T-helper 1 cell (primary cell): ENCODE data around the gene SNX27.
"Not testable (repeated sequence)": the region's sequence is repeated elsewhere in the genome, so short reads cannot be mapped to it uniquely, and the experiment has no call there.

Source experiments
- DNase-seq, 5 donors: peaks; one replicate each; pipeline ENCODE4 v3.0.0-alpha.2; 2012 to 2020
- total RNA-seq, 4 donors: gene quantifications; one replicate each; lab custom pipeline; 2026; lab: John Stamatoyannopoulos, UW

Gene SNX27
- 37.7 to 64.0 (median 51.9) reads per million in 4 donors for total RNA-seq

DNA sequence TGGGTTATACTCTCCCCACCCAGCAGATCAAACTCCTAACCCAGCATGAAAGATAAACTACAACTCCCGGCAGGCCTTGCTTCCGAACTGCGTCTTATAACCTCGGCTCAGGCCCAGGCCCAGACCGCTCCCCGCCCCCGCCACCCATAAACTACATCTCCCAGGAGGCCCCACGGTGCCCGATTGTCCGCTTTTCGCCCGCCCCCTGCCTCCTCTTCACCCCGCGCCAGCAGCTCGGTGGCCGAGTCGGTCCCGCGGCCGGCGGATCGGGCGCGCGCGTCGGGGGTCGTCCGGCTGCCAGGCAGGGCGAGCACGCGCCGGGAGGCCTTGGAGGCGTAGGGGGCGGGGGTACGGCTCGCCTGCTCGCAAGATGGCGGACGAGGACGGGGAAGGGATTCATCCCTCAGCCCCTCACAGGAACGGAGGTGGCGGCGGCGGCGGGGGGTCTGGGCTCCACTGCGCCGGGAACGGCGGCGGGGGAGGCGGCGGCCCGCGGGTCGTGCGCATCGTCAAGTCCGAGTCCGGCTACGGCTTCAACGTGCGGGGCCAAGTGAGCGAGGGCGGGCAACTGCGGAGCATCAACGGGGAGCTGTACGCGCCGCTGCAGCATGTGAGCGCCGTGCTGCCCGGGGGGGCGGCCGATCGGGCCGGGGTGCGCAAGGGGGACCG is at the start of gene SNX27:
SNX27 (plus strand) TSS at position 219 of the 669 bp plus-strand sequence; CDS start at position 371, 152 bp downstream.
- peak; percentile 78 to 91 (median 85) for DNase-seq

DNA sequence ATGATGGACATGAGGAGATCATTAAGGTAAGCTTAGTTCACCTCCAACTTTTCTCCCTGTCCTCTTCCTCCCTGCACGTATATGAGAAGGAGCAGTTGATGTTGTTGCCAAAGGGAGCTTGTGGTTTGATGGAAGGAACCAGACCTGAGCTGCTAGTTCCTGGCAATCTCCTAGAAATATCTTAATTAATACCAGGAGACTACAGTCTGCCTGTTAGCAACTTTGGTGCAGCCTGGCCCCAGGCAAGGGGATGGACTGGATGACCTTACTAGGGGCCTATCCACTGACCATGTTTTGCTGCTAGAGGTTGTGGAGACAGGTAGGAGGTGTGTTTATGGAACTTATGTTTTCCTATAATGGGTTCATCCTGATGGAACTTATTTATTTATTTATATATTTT is 49.2 kb upstream of the SNX27 start:
- no peak for DNase-seq

DNA sequence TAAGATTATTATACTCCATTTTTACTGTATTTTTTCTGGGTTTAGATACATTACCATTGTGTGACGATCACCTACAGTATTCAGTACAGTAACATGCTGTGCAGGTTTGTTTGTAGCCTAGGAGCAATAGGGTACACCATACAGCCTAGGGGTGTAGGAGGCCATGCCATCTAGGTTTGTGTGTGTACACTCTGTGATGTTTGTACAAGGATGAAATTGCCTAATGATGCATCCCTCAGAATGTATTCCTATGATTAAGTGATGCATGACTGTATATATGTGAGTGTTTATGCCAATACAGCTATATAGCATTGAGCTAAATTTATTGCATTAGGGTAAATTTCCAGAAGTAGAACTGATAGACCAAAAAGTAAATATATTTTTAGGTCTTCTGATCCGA is 48.5 kb upstream of the SNX27 start:
- DNase-seq, result no peak

DNA sequence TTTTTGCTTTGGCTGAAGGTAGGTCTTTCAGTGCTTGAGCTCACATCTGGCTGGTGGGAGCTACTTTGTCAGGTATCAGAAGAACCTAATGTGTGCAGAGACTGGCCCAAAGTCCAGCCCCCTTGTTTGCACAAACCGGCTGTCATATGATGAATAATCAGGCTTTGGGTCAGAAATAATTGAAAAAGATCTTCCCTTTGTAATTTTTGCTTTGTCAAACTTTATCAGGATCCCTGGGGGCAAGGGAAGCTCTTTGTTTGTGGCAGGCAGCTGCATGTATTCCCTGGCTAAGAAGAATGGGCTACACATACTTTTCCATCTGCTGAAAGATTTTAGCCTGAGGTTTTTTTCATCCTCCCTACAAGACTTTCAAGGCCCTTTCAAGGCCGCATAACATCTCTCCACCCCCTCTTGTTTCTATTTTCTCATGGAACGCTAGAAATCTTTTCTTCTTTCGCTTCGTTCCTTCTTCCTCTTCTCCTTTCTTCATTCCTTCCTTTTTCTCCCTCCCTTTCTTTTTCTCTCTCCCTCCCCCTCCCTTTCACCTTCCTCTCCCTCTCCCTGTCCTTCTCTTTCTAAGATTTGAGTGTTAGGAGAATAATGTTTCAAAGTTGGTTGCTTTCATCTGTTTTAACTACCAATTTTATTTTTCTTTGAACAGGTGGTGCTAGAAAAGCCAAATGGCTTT is 46.2 kb upstream of the SNX27 start:
- DNase-seq, result no peak

DNA sequence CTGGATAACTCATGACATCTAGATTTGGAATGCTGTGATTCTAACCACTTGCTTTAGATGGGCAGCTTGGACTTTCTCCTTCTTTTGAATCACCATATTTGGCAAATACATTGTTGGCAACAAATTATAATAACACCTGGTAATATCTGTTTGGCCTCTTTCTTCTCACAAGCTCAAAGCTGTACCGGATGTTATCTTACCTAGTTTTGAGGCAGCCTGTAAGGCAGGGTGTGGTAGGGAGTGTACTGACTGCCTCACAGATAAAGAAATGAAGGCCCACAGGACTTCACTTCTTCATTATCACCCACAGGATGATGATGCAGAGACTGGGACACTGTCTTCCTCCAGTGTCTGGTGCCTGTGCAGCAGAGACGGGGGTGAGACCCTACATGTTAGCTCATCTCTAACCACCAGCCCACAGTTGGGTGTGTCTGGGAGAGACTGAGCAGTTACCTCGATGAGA is 43.2 kb upstream of the SNX27 start:
- peak in 2 of 5 donors; percentile 9 to 13 for DNase-seq

DNA sequence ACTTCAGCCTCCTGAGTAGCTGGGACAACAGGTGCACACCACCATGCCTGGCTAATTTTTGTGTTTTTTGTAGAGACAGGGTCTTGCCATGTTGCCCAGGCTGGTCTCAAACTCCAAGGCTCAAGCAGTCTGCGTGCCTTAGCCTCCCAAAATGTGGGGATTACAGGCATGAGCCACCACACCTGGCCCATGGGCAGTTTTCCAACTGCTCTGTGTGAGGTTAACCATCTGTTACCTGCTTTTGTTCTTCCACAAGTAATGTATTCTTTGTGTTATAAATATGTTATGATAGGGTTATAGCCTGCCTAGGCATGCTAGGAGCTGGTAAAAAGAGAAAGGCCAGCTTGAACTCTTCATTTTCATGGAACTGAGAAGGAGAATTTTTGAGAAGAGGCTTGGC is 41.0 kb upstream of the SNX27 start:
- DNase-seq, result no peak

DNA sequence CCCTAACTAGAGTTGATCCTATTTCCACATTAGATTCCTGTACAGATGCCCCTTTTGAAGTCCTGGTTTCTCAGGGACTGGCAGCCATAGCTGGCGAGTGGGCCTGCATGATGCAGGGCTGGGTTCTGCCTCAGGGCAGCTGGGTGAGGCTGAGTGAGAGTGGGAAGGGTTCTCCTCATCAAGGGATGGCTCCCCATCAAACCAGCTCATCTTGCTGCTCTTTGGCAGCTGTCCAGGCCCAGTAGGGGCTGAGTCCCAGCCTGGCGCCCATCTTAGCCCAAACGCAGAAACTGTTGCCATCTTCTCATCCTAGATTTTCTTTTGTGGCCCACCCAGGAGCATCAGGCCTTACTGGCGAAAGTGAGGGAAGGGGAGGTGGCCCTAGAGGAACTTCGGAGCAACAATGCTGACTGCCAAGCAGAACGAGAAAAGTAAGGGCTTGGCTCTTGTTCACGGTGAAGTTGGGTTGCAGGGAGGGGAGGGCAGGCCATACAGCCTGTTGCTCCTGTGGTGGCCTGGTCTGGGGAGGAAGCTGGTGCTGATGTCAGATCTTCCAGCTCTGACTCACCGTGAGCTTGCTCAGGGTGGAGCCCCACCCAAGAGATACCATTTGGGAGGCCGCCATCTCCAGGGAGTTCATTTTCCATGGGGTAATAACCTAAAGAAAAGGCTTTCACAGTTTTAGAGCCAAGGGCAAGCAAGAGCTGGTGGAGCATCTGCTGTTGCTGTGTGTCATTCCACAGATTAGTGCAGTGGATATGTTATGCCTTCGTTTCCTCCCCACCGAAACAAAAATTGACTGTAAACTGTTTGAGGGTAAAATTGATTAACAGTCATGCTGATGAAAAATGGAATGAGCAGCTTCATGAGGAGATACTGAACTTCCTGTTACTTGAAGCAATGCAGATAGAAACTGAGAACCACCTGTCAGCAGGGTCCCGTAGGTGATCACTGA is 37.0 kb upstream of the SNX27 start:
- DNase-seq, result peak in 1 of 5 donors; percentile 67

DNA sequence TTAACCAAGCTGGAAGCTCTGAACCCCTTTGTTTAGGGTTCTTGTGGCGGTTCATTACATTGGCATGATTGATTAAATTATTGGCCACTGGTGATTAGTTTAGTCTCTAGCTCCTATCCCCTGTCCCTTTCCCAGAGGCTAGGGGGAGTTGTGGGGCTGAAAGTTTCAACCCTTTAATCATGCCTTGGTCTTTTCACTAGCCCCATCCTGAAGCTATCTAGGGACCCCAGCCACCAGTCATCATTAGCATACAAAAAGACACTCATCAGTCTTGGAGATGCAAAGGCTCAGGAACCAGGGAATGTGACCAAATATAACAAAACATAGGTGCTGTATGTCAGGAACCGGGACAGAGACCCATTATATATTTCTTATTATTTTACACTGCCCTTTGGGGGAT is 34.7 kb upstream of the SNX27 start:
- no peak for DNase-seq

DNA sequence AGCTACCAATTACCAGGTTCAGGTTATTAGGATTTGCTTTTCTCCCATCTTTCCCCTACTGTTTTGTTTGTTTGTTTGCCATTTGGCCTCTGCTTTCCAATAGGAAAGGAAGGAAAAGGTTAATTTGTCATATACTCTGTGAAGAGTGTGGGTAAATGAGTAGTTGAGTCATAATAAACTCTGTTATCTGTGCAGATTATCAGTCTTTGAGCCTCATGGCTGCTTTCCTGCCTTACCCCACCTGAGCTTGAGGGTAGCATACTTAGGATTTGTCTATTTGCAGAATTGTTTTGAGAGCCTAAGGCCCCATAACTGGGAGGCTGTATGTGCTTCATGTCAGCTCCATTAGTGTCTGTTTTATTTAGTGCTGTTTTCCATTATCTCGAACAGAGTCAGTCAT is 32.9 kb upstream of the SNX27 start:
- DNase-seq, result no peak

DNA sequence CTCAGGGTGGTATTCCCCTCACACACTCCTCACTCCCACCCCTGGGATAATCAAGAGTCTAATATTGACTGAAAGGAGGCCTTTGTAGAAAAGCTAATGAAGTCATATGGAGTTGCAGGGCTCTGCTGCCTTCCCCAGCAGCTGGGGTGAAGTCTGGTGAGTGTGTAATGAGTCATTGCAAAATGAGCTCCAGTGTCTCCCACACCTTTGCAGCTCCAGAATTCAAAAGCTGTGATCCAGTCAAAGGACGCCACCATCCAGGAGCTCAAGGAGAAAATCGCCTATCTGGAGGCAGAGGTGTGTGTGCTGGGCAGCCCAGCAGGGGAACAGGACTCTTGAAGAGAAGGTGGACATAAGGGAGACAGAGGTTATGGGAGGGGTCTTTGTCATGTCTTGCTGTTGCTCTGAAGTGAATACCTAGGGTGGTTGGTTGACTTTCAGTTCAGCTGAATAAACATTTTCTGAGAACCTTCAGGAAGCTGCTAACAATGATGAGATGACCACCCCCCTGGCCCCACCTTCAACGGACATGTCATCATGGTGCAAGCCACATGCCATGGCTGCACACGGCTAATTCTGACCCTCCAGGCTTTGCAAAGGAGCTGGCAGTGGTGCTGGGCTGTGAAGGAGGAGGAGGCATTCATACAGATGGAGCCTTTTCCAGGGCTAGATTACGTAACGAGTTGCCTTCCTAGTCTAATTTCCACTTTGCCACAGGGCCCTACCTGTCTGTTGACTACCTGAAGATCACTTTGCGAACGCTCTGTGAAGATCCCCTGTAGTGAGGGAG is 32.2 kb upstream of the SNX27 start:
- DNase-seq, result no peak

DNA sequence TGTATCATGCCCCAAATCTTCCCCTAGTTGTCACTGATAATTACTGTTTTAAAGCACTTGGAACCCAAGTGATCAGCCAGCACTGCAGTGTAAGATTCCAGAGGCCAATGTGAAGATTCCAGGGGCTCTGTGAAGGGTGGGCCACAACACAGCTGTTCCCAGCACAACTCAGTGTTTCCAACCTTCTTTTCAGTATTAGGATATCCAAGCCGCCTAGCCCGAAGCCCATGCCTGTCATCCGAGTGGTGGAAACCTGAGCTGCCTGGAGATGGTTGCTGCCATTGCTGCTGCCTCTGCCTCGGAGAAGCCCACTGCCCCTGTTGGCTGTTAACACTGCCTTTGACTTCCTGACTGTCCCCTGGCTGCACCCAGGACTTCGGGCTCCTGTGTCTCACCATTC is 30.4 kb upstream of the SNX27 start:
- no peak for DNase-seq

DNA sequence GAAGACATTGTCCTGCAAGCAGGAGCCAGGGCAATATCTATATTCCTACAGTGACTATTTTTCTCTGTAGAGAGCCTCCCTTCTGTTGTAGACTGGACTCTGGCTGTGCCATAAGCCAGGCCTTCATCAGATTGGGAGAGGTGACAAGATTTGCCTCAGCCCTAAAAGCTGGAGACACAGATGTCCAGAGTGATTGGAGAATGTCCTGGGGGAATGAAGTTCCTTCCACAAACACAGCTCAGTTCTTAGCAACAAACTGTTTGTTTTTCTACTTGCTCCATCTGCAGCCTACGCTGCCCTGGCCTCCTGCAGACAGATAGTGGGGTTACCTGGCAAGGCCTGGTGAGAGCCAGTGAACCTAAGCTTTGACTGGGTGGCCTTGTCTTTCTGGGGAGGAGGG is 29.9 kb upstream of the SNX27 start:
- no peak for DNase-seq

DNA sequence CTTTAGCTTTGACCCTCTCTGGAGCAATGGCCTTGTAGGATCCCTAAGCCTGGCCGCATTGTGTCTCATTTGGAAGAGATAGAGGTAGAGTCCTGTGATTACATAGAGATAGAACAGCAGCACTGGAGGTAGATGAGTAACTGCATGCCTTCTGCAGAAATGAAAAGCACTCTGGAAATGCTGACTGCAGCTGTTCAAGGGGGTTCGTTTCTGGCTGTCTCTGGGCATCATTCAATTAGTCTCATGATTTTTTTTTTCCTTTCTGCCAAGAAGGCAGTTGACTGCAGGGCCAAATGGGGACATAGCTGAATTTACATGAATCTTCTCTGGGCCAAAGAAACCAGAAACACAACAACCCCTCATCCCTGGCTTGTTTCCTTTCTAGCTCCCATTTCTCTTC is 28.1 kb upstream of the SNX27 start:
- no peak for DNase-seq

DNA sequence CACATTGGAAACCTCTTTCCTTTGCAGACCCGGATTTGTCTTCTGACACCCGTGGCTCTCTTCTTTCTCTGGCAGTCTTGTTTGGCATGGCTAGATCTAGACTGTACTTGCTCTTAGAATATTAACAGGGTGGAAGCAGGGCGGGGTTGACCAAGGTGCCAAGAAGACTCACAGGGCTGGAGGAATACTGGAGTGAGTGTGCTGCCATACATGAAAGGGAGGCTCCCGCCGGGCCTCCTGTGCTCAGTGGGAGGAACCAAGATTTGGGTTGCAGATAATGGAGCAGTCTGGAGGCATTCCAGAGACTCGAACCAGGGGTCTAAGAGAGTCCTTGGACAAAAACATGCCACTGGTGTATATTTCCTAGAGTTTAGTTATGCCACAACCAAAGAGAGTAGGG is 27.6 kb upstream of the SNX27 start:
- DNase-seq, result no peak

DNA sequence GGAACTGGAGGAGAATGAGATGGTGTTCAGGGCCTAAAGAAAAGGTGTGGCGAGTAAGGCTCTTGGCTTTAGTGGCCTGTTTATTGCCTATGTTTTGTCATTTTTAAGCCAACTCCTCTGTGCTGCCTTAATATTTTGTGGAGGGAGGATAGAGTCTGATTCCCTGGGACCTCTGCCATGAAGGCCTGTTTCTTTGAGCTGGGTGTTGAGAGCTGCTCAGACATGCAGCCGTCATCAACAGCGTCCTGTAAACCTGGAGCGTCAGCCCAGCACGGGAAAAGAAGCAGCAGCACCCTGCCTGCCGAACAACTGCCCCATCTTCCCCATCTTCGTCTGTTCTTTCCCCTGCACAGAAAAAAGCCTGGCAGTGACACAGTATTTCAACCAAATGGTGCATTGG is 27.1 kb upstream of the SNX27 start:
- no peak for DNase-seq

DNA sequence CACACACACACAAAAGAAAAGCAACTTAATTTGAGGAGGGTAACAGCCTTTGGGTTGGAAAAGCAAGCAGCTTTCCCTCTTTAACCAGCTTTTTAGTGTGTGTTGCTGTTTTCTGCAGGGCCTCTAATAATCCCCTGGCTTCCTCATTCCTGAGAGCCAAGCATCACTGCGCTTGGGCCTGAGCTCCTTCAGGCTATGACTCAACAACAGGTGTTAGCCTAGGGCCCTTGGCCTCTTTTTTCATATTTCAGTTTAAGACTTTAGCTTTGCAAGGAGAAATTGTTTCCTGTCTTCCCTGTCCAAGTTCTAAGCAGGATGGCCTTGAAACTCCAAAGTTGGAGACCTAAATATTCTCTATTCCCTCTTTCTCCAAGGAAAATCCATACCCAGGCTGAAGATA is 26.2 kb upstream of the SNX27 start:
- no peak for DNase-seq

DNA sequence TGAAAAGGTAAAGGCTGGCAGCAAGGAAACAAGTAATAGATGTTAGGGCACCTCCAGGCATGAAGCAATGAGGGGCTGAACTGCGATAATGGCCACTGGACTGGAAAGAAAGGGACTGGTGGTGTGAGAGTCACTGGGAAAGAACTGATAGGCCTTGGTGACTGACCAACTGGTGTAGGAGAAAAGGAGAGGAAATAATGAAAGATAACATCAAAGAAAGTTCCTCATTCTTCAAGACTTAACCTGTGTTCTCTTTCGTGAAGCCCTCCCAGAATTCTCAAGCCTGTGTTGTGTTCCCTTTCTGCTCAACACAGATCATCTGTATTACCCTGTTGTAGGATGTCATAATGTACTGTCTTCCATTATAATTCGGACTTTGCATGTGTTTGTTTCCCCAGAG is 20.9 kb upstream of the SNX27 start:
- DNase-seq, result no peak

DNA sequence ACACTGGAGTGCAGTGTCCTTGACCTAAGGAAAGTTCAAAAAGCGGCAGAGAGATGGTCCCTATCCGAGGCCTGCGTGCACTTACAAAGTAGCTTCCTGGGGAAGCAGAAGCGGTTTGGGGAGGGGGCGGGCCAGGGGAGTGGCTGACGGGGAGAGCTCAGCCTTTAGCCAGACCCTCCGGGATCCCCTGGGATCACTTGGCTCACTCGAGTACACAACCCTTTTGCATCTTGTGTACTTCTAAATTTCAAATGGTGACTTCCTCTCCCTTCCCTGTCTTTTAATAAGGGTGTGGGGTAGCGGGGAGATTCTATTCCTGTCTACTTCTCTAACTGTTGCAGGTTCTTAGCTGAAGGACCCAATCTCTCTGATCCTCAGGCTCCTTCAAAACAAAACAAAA is 18.1 kb upstream of the SNX27 start:
- no peak for DNase-seq

DNA sequence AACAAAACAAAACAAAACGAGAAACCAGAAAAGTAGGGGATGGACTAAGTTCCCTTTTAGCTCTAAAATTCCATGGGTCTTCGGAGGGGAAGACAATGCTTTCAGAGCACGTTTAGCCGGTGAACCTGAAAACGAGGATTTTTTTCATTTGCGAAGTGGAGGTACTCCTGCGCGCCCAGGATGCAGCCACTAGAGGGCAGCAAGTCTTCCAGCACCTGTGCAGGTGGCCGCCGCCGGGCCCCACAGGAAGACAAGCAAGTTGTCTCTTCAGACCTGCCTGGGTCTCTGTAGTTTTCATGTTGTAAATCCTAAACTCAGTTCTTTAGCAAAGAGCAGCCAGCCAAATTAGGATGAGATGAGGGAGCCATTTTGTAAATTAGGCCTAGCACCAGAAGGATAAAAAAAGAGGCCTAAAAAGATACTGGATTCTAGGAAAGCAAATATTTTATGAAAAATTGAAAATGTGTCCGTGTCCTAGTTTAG is 17.7 kb upstream of the SNX27 start:
- peak; percentile 70 to 83 (median 78) for DNase-seq

DNA sequence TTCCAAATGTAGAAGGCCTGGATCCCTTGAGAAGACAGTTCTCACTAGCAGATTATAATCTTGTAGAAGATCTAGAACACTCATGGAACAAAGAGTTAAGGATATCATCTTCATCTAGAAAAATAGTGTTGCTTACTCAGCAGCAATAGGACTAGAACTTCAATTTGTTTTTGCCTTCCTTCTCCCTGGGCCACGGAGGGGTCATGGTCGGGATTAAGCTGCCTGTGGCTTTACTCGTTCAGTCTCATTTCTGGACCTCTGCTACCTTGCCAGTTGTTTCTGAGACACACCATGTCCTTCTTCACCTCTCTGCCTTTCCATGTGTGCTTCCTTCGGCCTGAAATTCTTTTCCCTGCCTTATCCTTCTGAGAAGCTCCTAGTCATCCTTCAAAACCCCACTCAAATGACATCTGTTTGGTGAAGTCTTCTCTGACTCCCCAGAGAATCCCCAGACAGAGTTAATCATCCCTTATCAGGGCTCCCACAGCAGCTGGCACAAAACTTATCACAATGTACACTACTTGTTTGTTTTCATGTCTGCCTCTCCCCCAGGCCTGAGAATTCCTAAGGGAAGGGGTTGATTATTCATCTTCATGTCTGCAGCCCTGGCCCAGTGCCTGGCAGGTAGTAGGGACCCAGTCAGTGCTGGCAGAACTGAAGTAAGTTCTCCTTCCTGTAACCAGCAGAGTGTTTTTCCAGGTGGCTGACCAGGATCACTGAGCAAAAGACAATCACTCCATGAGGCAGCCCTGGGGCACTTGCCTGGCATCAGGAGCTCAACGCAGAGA is 15.5 kb upstream of the SNX27 start:
- no peak for DNase-seq

DNA sequence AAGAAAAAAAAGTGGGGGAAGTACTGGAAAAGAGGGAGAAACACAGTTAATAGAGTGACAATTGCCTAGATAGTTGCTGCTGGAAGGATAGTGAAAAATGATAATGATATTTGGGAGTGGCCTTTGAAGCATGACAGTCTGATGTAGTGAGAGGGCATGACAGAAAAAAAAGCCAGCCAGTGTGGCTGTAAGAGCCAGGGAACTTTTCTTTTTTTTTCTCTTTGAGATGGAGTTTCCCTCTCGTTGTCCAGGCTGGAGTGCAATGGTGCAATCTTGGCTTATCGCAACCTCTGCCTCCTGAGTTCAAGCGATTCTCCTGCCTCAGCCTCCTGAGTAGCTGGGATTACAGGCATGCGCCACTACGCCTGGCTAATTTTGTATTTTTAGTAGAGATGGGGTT is 9.3 kb upstream of the SNX27 start:
- DNase-seq, result not testable (repeated sequence)
